ENCODE measurements around the gene WWOX. TPM values are rescaled to one million over a fixed set of nuclear protein-coding genes. Genes with fewer than 3 reads are reported as not detected.

Gene WWOX
- polyA plus RNA-seq, 2 of the 4 experiments (the other 2 are of a cell fraction) = 16.0 to 17.2 TPM

DNA sequence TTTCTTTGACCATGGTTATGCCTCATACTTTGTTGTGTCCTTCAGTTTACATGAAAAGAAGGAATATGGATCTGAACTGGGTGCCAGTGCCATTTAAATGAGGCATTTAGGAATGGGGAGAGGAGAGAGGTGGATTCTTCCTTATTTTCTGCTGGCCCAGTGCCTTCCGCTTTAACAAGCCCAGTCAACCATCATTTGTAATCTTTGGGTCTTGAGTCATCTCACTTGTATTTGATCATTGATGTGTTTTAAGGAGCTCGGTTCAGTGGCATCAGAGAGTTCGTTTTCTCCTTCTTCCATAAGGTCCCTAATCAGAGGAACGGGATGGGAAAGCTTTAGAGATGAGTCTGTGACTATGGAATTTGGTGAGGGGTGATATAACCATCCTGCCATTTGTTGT, 334.9 kb downstream of the WWOX start:
- TF ChIP-seq ZNF302 (CRISPR knock-in tag; IDR thresholded peaks at IDR 0.05) = no peak
- TF ChIP-seq HOXB13 (CRISPR knock-in tag; IDR thresholded peaks at IDR 0.05; ENCODE audit: low read depth) = no peak
- TF ChIP-seq, protein P1, sequence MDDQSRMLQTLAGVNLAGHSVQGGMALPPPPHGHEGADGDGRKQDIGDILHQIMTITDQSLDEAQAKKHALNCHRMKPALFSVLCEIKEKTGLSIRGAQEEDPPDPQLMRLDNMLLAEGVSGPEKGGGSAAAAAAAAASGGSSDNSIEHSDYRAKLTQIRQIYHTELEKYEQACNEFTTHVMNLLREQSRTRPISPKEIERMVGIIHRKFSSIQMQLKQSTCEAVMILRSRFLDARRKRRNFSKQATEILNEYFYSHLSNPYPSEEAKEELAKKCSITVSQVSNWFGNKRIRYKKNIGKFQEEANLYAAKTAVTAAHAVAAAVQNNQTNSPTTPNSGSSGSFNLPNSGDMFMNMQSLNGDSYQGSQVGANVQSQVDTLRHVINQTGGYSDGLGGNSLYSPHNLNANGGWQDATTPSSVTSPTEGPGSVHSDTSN (IDR thresholded peaks at IDR 0.05) = no peak
- TF ChIP-seq, protein P2, sequence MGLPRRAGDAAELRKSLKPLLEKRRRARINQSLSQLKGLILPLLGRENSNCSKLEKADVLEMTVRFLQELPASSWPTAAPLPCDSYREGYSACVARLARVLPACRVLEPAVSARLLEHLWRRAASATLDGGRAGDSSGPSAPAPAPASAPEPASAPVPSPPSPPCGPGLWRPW (IDR thresholded peaks at IDR 0.05) = no peak
- TF ChIP-seq HEYL (CRISPR knock-in tag; IDR thresholded peaks at IDR 0.05) = no peak
- TF ChIP-seq CHD4 (IDR thresholded peaks at IDR 0.05; ENCODE audit: borderline replicate concordance) = no peak
- POLR2A ChIA-PET = no interaction called here
- 70% methylated on average over 4 of the region's 4 CpGs for WGBS (ENCODE audit: missing lambda C conversion rate)

DNA sequence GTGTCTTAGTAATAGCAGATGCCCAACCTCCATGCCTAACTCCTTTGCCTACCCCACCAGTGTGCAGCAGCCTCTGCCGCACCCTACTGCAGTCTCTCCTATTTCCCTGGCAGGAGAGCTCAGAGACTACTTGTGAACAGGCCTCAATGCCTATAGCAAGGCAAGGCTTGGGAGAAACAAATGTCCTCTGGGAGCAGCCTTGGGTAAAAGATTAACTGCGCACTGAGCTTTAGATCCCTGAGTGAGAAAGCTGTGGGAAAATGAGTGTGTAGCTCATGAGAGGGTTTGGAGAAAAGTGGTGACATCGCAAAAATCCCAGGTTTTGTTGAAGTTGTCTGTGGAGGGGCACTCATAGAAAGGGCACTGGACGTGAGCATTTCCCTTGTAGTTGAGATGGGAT, 335.8 kb downstream of the WWOX start:
- ChIA-PET CTCF (interaction anchor here (1.6 kb wide), 1 partner anchor 9 kb away, joined by 3 read pairs; no protein-coding TSS in a partner anchor), POLR2A (no interaction called here)
- no peak for ATAC-seq
- Histone ChIP-seq H3K9me3 (no peaks in the 10 kb centered on the region), H3K4me3 (no peak overlapping the region), H3K4me2 (no peak overlapping the region), H3K4me1 (no peaks in the 10 kb centered on the region), H3K27ac (no peak overlapping the region)
- no peak for DNase-seq (ENCODE audit: low read depth in 1 of 2, low spot score in 1 of 2)
- FAIRE-seq = no peak
- 89% methylated on average over 4 of the region's 4 CpGs for WGBS (ENCODE audit: missing lambda C conversion rate)
- TF ChIP-seq HOXB13 (CRISPR knock-in tag; IDR thresholded peaks at IDR 0.05; ENCODE audit: low read depth) (no peak), ZC3H11A (IDR thresholded peaks at IDR 0.05) (no peak), SREBF2 (IDR thresholded peaks at IDR 0.05) (no peak), NFE2L2 (conservative IDR thresholded peaks at IDR 0.05; ENCODE audit: low read length) (no peak)
- TF ChIP-seq, protein P3, sequence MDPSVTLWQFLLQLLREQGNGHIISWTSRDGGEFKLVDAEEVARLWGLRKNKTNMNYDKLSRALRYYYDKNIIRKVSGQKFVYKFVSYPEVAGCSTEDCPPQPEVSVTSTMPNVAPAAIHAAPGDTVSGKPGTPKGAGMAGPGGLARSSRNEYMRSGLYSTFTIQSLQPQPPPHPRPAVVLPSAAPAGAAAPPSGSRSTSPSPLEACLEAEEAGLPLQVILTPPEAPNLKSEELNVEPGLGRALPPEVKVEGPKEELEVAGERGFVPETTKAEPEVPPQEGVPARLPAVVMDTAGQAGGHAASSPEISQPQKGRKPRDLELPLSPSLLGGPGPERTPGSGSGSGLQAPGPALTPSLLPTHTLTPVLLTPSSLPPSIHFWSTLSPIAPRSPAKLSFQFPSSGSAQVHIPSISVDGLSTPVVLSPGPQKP (IDR thresholded peaks at IDR 0.05; ENCODE audit: low read depth, low read length) = no peak

More for the DNA sequence above, 334.9 kb downstream of the WWOX start:
- Histone ChIP-seq H3K27ac (no peak overlapping the region), H3K4me3 (no peak overlapping the region), H3K9me3 (no peaks in the 10 kb centered on the region), H3K4me2 (no peak overlapping the region), H3K4me1 (no peaks in the 10 kb centered on the region)
- DNase-seq (ENCODE audit: low read depth in 1 of 2, low spot score in 1 of 2) (no peak), FAIRE-seq (no peak), ATAC-seq (no peak)
- CTCF ChIA-PET = interaction anchor here (1.6 kb wide), 1 partner anchor 10 kb away, joined by 3 read pairs; no protein-coding TSS in a partner anchor

DNA sequence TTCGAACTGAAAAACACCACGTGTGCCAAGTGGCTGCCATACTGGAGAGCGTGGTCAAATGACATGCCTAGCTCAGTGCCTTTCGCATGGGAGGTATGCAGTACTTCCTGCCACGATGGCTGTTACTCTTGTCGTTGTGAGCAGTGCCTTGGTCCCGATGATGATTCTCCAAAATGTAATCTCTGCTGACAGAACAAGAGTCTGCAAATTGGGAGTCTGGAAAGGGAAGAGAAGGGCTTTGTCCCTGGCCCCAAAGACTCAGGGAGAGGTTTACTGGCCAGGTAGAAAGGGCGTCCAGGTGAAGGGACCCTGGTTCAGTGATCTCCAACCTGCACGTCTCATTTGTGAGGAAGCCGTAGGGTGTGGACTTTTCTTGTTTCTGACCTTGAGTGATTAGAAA, 336.6 kb downstream of the WWOX start:
- no peak for FAIRE-seq
- Histone ChIP-seq H3K4me1 (no peaks in the 10 kb centered on the region), H3K4me2 (no peak overlapping the region), H3K9me3 (no peaks in the 10 kb centered on the region), H3K27ac (no peak overlapping the region), H3K4me3 (no peak overlapping the region)
- ChIA-PET POLR2A (no interaction called here), CTCF (interaction anchor here (0.9 kb wide), 1 partner anchor 15 kb away, joined by 3 read pairs; no protein-coding TSS in a partner anchor)
- TF ChIP-seq, protein P1 (IDR thresholded peaks at IDR 0.05) = no peak
- TF ChIP-seq HOXA7 (CRISPR knock-in tag; IDR thresholded peaks at IDR 0.05) (no peak), CBX2 (IDR thresholded peaks at IDR 0.05; ENCODE audit: borderline replicate concordance, low read depth) (no peak), ZSCAN20 (CRISPR knock-in tag; IDR thresholded peaks at IDR 0.05) (no peak), BHLHE40 (IDR thresholded peaks at IDR 0.05; ENCODE audit: low read depth, low read length) (no peak), CHD4 (IDR thresholded peaks at IDR 0.05; ENCODE audit: borderline replicate concordance) (no peak), HDAC2 (IDR thresholded peaks at IDR 0.05) (no peak), MAZ (IDR thresholded peaks at IDR 0.05; ENCODE audit: borderline replicate concordance, low read depth, low read length) (no peak), RNF2 (IDR thresholded peaks at IDR 0.05; ENCODE audit: borderline replicate concordance, low read depth) (no peak), ESRRA (IDR thresholded peaks at IDR 0.05; ENCODE audit: borderline replicate concordance, low read length) (no peak), TP53 (CRISPR knock-in tag; IDR thresholded peaks at IDR 0.05) (no peak), NR3C1 (IDR thresholded peaks at IDR 0.05) (no peak), SMC3 (IDR thresholded peaks at IDR 0.05) (no peak), MAFK (IDR thresholded peaks at IDR 0.05; ENCODE audit: partially characterized antibody) (no peak), JUN (IDR thresholded peaks at IDR 0.05) (no peak), HOXB5 (CRISPR knock-in tag; IDR thresholded peaks at IDR 0.05) (no peak), TFCP2L1 (CRISPR knock-in tag; IDR thresholded peaks at IDR 0.05) (no peak), MYC (IDR thresholded peaks at IDR 0.05; ENCODE audit: borderline replicate concordance, low read length) (no peak), POLR2A (IDR thresholded peaks at IDR 0.05; ENCODE audit: low read length) (no peak), RAD21 (conservative IDR thresholded peaks at IDR 0.05 in 1 of 2, IDR thresholded peaks at IDR 0.05 in 1 of 2) (no peak)
- DNase-seq (ENCODE audit: low read depth in 1 of 2, low spot score in 1 of 2) = no peak
- no peak for ATAC-seq
- WGBS (ENCODE audit: missing lambda C conversion rate) = 74% methylated on average over 10 of the region's 10 CpGs
